HEK293 (cell line): ENCODE measurements around the gene CLDN17.

Source experiments
- CTCF ChIP-seq: fragments of 450-650 bp; formaldehyde crosslinking; IDR thresholded peaks from 2 replicates; pipeline ENCODE4 v1.5.1; 2016; ENCODE audit warnings: missing biosample characterization, missing genetic modification characterization
- GLIS1 ChIP-seq: fragments of 450-650 bp; formaldehyde crosslinking; IDR thresholded peaks from 2 replicates; pipeline ENCODE4 v1.5.1; 2016; ENCODE audit warnings: missing biosample characterization, missing genetic modification characterization
- ZFP3 ChIP-seq: fragments of 450-650 bp; formaldehyde crosslinking; IDR thresholded peaks from 2 replicates; pipeline ENCODE4 v1.5.1; 2016; ENCODE audit warnings: low read depth, missing biosample characterization, missing genetic modification characterization
- ZNF561 ChIP-seq: fragments of 450-650 bp; IDR thresholded peaks from 2 replicates; pipeline ENCODE4 v1.5.1; 2018; ENCODE audit warnings: missing biosample characterization, missing genetic modification characterization, borderline replicate concordance

GRCh38 chr21:30211071-30211470, 44.5 kb upstream of the CLDN17 start:
- TF ChIP-seq ZFP3 (tag by site-specific recombination) (no peak), CTCF (tag by site-specific recombination) (no peak), ZNF561 (tag by site-specific recombination) (no peak), GLIS1 (tag by site-specific recombination) (no peak)
